Hematopoietic multipotent progenitor cell treated with erythropoietin and hydrocortisone succinate and interleukin-3 and kit ligand, for 15 days (in vitro differentiated cells): ENCODE results near the gene TM4SF4.

Experiments used
- DNase-seq: peaks from one replicate; pipeline ENCODE4 v3.0.0-alpha.2; 2015; ENCODE audit warnings: low spot score

TM4SF4 gene

GRCh38 chr3:149455366-149455765, 19.1 kb upstream of the TM4SF4 start:
- no peak for DNase-seq

- no peak for DNase-seq
These were observed 18.5 kb upstream of the TM4SF4 start for GRCh38 chr3:149455989-149456388.

GRCh38 chr3:149459491-149460059, 14.9 kb upstream of the TM4SF4 start:
- no peak for DNase-seq

GRCh38 chr3:149460117-149460516, 14.4 kb upstream of the TM4SF4 start:
- no peak for DNase-seq

GRCh38 chr3:149462051-149462450, 12.4 kb upstream of the TM4SF4 start:
- DNase-seq, result no peak

- no peak for DNase-seq
These were observed 11.9 kb upstream of the TM4SF4 start for GRCh38 chr3:149462581-149463011.

- DNase-seq, result no peak
These were observed 10.6 kb upstream of the TM4SF4 start for GRCh38 chr3:149463921-149464320.

- no peak for DNase-seq
These were observed 9.8 kb upstream of the TM4SF4 start for GRCh38 chr3:149464542-149465328.

- DNase-seq, result no peak
These were observed 9.1 kb upstream of the TM4SF4 start for GRCh38 chr3:149465351-149465883.

- no peak for DNase-seq
These were observed 8.3 kb upstream of the TM4SF4 start for GRCh38 chr3:149466192-149466591.

GRCh38 chr3:149468504-149469212, 5.8 kb upstream of the TM4SF4 start:
- DNase-seq, result no peak

- DNase-seq, result no peak
These were observed 4.1 kb upstream of the TM4SF4 start for GRCh38 chr3:149470381-149470780.

GRCh38 chr3:149472030-149472797, 2.3 kb upstream of the TM4SF4 start:
- no peak for DNase-seq

- DNase-seq, result no peak
These were observed 894 bp upstream of the TM4SF4 start for GRCh38 chr3:149473357-149474249.

GRCh38 chr3:149475451-149476060, 1.1 kb downstream of the TM4SF4 start:
- DNase-seq, result no peak

- no peak for DNase-seq
These were observed 1.7 kb downstream of the TM4SF4 start for GRCh38 chr3:149476225-149476624.

GRCh38 chr3:149479621-149480325, 5.3 kb downstream of the TM4SF4 start:
- DNase-seq, result no peak

- DNase-seq, result peak; percentile 12
These were observed 6.0 kb downstream of the TM4SF4 start for GRCh38 chr3:149480326-149481017.

GRCh38 chr3:149481056-149481455, 6.6 kb downstream of the TM4SF4 start:
- DNase-seq, result no peak
